ENCODE measurements around the gene CD47.

Gene CD47

DNA sequence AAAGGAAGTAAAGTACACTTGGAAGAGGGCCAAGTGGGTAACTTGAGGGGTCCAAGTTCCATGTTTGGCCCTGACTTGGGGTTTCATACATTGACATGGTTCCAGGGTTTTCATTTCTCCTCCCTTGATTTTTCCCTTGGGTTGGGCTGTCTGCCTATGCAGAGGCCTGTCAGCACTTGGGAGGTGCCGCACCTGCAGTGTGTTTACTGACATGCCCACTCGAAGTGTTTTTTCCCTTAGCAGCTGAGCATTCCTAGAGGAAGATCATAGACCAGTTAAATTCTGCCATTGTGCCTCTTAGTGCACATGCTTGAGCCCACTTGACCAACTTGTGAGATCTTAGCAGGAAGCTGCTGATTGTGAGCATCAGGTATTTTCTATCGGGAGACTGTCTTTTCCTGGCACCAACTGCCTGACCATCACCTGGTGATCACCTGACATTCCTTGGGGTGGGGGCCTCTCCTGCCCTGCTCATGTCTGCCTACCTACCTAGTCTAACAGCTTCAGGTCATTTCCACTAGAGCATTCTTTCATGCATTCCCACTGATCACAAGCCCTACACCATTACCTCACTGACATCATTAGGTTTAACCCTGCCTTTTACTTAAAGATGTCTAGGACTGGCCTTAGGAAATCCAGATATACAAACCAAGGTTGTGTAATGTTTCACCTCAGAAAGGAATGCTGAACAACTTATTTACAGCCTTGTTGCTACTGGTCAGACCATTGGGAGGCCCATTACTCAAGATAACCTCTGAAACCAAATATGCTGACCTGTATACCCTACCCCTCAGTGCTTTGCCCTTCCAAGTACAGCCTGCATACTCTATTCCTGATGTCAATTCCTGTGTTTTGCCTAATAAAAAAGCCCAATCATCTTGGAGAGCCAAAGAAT is 68.3 kb downstream of the CD47 start:
- DNase-seq (ENCODE audit: low read depth, low spot score), result no peak
- H3K27ac ChIP-seq, result no peak overlapping the region

- no peak overlapping the region for H3K27ac ChIP-seq
These were observed 69.3 kb downstream of the CD47 start for GRCh38 chr3:108021533-108021932.

GRCh38 chr3:108021131-108021530 is 69.7 kb downstream of the CD47 start:
- no peak for DNase-seq (ENCODE audit: low read depth, low spot score)
- no peak overlapping the region for H3K27ac ChIP-seq

More at GRCh38 chr3:108021533-108021932, 69.3 kb downstream of the CD47 start:
- no peak for DNase-seq (ENCODE audit: low read depth, low spot score)

GRCh38 chr3:108018552-108018951 is 72.3 kb downstream of the CD47 start:
- H3K27ac ChIP-seq, result no peak overlapping the region
- no peak for DNase-seq (ENCODE audit: low read depth, low spot score)

DNA sequence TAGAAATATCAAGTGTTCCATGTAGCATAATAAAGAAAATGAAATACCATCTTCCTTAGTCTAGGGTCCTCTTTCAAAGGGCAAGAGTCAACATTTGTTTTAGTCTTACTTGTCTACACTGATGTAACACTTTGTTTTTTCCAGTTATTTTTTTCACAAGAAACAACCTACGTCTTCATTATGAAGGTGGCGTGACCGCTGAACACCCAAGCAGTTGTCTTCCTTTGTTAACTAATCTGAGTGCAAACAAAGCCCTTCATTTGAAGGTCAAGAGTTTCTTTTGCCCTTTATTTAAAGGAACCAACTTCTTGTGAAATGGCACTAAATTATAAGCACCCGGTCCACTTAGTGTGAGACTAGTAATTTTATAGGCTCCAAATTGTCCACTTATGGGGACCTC is 73.2 kb downstream of the CD47 start:
- H3K27ac ChIP-seq, result no peak overlapping the region
- no peak for DNase-seq (ENCODE audit: low read depth, low spot score)

- DNase-seq (ENCODE audit: low read depth, low spot score), result no peak
- H3K27ac ChIP-seq, result no peak overlapping the region
These were observed 75.9 kb downstream of the CD47 start for GRCh38 chr3:108014943-108015342.

DNA sequence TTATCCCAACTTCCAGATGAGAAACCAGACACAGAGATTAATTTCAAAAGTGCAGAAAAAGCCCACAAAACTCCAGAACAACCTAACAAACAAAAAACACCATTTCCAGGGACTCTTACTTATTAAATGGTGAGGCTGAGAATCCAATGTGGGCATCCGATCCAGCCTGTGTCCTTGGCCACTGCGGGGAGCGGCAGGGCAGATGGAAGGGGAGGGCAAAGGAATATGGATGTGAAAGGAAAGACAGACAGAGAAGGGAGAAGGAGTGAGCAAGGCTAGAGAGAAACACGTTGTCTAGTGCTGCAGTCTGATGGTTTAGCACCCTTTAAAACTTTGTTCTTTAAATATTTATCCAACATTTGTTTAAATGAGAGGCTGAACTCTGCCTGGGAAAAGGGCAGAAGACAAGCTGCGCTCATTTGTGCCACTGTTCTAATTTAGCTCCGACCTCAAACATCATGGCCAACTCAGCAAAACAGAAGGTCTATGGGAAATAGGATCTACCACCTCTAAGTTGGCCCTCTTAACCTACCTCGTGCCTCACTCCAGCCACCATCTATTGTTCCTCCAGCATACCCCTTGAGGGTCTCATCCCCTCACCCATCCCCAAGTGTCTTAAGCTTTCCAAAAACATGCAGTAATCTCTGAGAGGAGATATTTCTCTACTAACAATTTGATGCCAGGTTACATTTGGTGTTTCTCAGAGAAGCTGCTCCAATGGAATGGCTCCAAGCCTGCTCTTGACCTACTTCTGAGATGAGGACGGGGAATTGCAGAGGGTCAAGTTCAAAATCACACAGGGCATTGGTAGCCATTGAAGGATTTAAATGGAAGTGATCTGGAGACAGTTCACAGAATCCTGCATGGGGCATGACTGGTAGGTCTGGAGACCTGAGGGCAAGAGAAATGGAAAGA is 77.4 kb downstream of the CD47 start:
- no peak overlapping the region for H3K27ac ChIP-seq
- DNase-seq (ENCODE audit: low read depth, low spot score), result no peak

- no peak for DNase-seq (ENCODE audit: low read depth, low spot score)
- no peak overlapping the region for H3K27ac ChIP-seq
These were observed 78.5 kb downstream of the CD47 start for GRCh38 chr3:108012304-108012703.

- H3K27ac ChIP-seq, result no peak overlapping the region
- DNase-seq (ENCODE audit: low read depth, low spot score), result no peak
These were observed 79.2 kb downstream of the CD47 start for GRCh38 chr3:108011616-108012015.

GRCh38 chr3:108008931-108009639 is 81.7 kb downstream of the CD47 start:
- DNase-seq (ENCODE audit: low read depth, low spot score), result no peak
- no peak overlapping the region for H3K27ac ChIP-seq

GRCh38 chr3:108008106-108008505 is 82.7 kb downstream of the CD47 start:
- DNase-seq (ENCODE audit: low read depth, low spot score), result no peak
- H3K27ac ChIP-seq, result no peak overlapping the region

DNA sequence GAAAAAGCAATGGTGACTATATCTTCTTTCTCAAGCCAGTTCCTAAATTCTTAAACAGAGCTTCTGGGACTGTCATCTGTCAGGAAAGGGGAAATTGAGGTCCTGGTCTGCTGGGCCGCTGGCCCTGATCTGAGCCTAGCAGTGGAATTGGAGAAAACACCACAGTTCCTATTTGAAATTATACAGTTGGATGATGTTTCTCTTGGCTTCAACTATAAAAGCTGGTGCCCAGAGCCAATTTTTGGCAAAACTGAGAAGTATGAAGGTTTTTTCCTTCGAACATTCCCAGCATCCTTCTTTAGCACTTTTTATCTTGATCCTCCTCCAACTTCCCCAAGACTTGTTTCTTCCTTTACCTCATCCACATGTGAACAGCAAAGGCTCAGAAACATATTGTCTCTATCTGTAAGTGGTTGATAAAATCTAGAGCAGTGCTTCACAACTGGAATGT is 83.9 kb downstream of the CD47 start:
- no peak for DNase-seq (ENCODE audit: low read depth, low spot score)

DNA sequence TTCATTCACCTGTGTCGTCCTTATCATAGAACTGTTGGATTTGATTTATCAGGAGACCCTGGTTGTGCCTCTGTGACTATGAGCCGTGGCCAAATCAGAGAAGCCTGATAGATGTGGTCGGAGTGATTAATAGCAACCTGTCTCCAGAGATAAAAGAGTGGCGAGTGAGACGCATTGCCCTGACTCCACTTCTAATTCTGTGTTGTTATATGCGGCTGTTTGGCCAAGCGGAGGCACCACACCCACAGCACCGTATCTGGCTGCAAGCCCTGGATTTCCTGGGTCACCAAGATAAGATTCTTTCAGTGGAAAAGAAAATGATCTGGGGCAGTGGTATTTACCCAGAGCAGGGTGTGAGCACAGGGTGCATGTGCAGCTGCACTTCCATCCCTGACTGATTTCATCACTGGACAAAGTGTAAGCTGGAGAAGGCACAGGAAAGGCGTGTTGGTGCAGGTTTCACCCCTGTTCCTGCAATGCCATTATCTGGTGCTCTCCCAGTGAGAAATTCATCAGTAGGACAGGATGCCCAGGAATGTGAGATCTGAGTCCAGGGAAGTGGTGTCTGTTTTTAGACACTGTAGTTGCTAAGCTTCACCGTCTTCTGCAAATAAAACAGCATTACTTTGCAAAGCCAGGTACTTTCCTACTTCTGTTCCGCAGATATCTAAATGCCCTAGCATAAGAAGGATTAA is 84.6 kb downstream of the CD47 start:
- peak; percentile 67 for DNase-seq (ENCODE audit: low read depth, low spot score)
- peak overlapping the region; percentile 32 for H3K27ac ChIP-seq

More for the DNA sequence above, 83.9 kb downstream of the CD47 start:
- peak overlapping the region; percentile 32 for H3K27ac ChIP-seq

DNA sequence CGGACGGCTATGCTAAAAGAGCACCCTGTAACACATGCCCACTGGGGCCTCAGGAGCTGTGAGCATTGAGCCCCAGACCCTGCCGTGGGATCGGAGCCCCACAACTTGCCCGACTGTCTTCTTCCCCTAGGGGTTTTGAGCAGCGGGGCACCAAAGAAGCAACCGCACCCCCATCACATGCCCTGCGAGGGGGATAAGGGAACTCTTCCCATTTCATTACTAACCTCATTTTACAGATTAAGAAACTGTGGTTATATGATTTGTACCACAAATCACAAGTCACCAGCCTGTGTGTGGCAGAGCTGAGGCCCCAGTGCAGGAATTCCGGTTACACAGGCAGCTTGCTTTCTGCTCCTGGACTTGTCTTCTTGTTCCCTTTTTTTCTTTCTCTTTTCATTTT is 86.2 kb downstream of the CD47 start:
- no peak overlapping the region for H3K27ac ChIP-seq

DNA sequence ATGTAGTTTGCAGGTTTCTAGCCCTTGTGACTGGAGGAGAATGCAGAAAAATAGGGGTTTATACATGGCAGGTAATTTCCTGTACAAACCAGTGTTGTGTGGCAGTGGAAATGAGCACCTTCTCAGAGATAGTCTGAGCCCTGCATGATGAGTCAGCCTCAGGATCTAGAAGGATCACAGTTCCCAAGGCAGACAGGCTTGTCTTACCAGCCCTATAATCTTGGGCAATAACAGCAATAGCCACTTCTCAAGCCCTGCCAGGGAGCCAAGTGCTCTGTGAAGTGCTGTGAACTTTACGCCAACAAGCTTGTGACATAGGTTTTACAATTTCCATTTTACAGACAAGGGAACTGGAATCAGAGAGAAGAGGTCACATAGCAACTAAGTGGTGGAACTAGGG is 89.4 kb downstream of the CD47 start:
- DNase-seq (ENCODE audit: low read depth, low spot score), result peak; percentile 63
- no peak overlapping the region for H3K27ac ChIP-seq

More for the DNA sequence above, 86.2 kb downstream of the CD47 start:
- no peak for DNase-seq (ENCODE audit: low read depth, low spot score)

- H3K27ac ChIP-seq, result peak overlapping the region; percentile 3
- no peak for DNase-seq (ENCODE audit: low read depth, low spot score)
These were observed 91.5 kb downstream of the CD47 start for GRCh38 chr3:107999215-107999775.

DNA sequence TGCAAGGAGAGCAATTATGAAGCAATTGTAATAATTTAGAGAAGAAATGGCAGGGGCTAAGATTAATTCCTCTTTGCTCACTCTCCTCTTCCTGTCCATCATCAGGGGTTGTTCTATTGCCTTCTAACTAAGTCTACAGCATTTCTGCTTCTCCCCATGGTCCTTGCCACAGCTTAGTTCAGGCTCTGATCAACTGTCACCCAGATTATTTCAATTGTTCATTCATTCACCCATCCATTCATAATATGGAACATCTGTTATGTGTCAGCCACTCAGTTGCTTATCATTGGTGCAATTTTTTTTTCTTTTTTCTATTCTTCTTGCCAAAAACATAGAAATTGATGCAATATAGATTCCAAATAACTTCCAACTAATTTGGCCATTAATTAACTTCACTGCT is 93.2 kb downstream of the CD47 start:
- DNase-seq (ENCODE audit: low read depth, low spot score), result no peak
- H3K27ac ChIP-seq, result no peak overlapping the region

DNA sequence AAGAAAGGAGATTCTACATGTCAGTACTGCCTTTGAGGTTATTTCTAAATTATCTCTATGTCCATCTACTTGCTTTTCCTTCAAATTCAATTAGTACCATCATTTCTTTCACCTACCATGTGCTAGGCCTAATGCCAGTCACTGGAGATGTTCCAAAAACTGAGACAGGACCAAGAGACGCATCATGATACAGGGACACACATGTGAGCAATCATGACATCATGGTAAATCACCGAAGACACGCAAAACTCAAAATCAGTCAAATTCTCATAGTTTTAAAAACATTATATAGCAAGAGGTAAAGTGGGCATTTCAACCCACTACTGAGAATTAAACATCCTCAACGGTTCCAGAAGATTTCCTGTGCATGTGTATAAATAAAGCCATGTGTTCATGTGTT is 95.0 kb downstream of the CD47 start:
- H3K27ac ChIP-seq, result no peak overlapping the region
- no peak for DNase-seq (ENCODE audit: low read depth, low spot score)

- no peak overlapping the region for H3K27ac ChIP-seq
- no peak for DNase-seq (ENCODE audit: low read depth, low spot score)
These were observed 95.7 kb downstream of the CD47 start for GRCh38 chr3:107994956-107995715.

Data from epithelial cell of prostate (primary cell).